ENCODE measurements around the gene AGR2.

- no peak for TF ChIP-seq NFIC (IDR thresholded peaks at IDR 0.05)
- TF ChIP-seq TAF1 (IDR thresholded peaks at IDR 0.05; ENCODE audit: low read depth), result no peak
Measured at GRCh38 chr7:16774986-16775385, 29.8 kb downstream of the AGR2 start.

Data from Ishikawa (cell line).